Effector CD8-positive, alpha-beta T cell (primary cell): Measurements from ENCODE around the gene TPST2.
A peak's percentile ranks its signal among the peaks of the same experiment; 100 is the strongest.

ENCODE experiments used
- DNase-seq: peaks from one replicate; lab custom pipeline; 2025; lab: John Stamatoyannopoulos, UW

TPST2 gene

DNA sequence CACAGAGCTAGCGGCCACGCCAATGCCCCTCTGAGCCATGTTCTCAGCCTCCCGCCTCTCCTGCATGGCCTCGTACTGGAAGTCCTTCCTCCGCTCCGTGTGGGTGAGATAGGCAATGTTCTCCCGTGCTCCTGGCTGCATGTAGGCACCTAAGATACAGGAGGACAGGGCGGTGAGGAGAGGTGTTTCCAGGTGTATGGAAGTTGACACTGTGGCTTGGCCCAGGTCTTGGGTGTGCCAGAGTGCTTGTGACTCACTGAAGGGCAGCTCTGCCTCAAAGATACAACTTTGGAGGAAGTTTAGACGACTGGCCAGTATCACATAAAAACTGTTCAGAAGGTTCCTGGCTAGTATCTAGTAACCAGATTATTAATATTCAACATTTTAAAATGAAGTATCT lies 97.7 kb downstream of the TPST2 start:
- DNase-seq, result no peak

GRCh38 chr22:26489447-26490036 lies 100.4 kb downstream of the TPST2 start:
- no peak for DNase-seq

- no peak for DNase-seq
Observed at GRCh38 chr22:26487996-26488395, 101.9 kb downstream of the TPST2 start.

GRCh38 chr22:26486394-26486793 lies 103.5 kb downstream of the TPST2 start:
- no peak for DNase-seq

DNA sequence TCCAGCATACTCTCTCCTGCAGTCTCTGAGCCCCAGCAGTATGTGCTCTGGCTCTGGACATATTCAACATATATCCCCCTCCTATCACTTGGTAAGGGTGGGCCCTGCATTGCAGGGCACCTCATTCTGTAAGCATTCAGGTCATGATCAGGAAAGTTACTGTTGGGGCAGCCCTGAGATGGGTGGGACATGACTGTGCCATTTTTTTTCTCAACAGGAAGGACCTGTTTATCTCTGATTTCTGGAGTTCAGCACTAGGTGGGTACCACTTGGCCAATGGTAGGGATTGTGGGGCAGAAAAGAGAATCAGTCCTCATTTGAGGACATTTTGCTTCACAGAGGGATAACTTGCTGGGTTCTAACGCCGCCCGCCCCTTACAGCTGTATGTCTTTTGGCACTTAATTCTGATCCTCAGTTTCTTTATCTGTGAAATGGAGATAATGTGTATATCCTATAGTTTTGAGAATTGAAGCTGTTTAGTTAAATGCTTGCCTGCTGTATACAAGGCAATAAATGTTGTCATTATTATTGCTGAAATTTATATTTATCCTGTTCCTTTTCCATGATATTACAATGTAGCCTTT lies 104.0 kb downstream of the TPST2 start:
- DNase-seq, result no peak

DNA sequence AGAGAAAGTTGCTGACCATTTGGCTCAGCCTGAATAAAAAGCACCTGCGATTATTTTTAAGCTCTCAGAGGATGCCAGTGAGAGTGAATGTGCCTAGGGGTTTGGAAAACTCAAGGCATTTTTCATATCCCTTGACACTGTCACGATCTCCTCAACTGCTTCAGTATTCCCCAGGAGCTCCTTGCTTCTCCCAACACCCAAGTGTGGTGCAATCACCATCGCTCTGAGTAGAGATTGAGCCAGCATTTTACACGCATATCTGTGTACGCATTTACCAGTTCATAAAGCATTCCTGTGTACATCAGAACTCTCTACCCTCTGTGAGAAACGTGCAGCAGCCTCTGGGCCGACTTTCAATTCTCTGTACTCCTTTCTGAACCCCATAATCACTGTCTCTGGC lies 104.9 kb downstream of the TPST2 start:
- no peak for DNase-seq

DNA sequence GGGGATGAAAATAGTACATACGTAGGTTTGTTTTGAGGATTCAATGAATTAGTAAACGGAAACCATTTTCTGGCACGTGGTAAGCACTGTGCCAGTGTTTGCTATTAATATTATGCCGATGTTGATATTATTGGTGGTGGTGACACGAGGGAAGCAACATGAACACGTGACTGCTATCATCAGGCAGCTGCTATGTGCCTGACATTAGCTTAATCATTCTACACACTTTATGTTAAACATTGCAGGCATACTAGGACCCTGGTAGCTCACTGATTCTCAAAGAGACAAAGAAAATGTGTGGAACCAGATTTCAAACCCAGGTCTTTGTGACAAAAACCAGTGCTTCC lies 105.6 kb downstream of the TPST2 start:
- no peak for DNase-seq

DNA sequence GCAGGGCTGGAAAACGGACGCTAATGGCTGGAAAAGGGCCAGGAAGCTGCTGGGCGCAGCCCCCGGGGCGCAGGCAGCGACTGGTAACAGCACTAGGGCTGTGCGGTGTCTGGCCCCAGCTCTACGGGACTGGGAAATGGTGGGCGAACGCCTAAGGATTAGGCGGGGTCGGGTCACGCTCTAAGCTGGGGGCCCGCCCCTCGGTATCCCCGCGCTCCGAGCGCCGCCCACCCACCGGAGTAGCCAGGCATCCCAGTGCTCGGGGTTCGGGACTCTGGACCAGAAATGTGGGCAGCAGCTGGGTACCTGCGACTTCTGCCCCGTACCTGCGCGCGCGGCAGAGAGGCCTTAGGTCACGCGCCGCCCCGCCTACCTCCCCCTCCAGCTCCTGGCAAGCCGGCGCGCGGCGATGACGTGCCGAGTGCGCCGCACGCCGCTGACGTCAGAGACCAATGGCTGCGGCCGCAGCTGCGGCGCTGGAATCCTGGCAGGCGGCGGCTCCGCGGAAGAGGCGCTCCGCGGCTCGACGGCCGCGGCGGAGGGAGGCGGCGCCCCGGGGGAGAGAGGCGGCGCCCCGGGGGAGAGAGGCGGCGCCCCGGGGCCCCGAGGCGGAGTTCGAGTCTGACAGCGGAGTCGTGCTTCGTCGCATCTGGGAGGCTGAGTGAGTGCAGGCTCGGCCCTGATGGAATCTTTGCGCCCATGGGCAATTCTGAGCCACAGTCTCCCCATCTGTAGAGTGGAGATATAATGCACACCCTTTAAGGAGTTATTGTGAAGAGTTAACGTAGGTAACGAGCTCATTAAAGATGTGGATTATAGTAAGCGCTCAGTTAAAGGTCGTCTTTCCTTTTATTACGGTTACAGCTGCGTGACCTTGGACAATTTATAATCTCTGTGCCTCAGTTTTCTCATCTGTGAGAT lies 106.2 kb downstream of the TPST2 start, which contains the start of the genes HPS4 and SRRD:
Gene HPS4, minus strand, starts transcription at position 345 of the 921 bp plus-strand sequence. CDS start 2,021 bp downstream, outside the sequence.
Gene SRRD, plus strand, starts transcription at position 439 of the 921 bp plus-strand sequence. Its CDS starts 14 bp downstream, at position 453.
- DNase-seq, result peak; percentile 85

- no peak for DNase-seq
Observed at GRCh38 chr22:26483043-26483438, 106.9 kb downstream of the TPST2 start.

DNA sequence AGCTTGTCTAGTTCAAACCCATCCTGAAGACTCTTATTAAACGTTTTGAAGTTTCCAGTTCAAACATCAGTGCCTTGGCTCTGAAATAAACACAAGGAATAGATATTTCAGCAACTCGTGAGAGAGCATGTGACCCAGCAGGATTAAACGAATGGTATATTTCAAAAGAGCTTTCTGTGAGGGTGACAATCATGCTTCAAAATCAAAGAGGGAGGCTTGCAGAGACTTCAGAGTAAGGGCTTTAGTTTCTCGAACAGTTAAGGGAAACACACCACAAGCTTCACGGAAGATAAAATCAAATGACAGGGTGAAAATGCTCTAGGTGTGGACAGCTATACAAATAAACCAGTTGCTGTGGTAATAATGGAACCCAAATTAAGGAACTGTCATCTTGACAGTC lies 107.8 kb downstream of the TPST2 start:
- no peak for DNase-seq

GRCh38 chr22:26481694-26482093 lies 108.2 kb downstream of the TPST2 start:
- DNase-seq, result no peak

DNA sequence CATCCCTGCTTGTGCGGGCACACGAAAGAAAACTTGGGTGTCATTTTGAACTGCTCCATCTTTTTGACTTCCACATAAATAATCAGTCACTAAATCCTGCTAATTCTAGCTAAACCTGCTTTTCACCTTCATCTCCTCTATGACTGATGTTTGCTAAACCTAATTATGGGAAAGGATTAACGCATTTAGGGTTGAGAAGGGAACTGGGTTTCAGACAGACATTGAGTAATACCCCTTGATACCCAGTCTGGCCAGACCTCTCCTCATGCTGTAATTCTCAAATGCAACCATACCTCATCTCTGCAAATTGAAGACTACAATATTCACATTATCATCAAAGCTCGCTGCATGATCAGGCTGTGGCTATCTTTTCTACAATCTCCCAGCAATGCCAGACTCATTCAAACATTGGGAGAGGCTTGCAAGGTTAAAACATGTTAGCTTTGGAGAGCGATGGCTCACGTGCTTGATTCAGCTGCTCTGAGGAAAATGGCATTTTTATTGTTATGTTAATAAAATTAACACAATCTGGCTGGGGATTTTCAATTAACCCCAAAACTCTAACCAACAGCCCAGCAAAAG lies 108.7 kb downstream of the TPST2 start:
- no peak for DNase-seq

GRCh38 chr22:26480611-26480932 lies 109.4 kb downstream of the TPST2 start:
- DNase-seq, result no peak

DNA sequence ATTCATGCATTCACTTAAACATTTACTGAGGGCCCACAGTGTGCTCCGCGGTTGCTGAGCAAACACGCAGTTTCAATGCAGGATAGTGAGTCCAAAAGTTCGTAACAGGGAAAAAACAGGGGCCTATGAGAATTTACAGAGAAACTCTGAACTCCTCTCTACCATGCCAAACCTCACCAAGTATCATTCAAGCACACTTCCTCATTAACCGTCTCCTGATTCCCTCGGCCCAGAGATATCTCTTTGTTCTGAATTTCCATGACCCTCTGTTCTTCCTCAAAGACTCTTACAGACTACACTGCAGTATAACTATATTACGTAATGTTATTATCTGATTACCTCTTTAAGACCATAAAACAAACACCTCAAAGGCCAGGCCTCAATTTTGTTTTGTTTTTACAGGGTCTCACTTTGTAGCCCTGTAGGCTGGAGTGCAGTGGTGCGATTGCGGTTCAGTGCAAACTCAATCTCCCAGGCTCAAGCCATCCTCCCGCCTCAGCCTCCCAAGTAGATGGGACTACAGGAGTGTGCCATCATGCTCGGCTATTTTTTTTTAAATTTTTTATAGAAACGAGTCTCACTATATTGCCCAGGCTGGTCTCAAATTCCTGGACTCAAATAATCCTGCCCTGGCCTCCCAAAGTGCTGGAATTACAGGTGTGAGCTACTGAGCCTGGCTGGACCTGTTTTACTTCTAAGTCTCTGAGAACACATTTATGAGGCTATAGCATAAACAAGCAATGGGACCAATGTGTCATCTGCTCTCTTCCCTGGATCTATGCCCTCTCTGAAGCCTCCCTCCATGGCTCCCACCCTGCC lies 109.9 kb downstream of the TPST2 start:
- DNase-seq, result no peak

- DNase-seq, result no peak
Observed at GRCh38 chr22:26479043-26479791, 110.7 kb downstream of the TPST2 start.

- DNase-seq, result no peak
Observed at GRCh38 chr22:26477341-26477731, 112.6 kb downstream of the TPST2 start.

GRCh38 chr22:26476705-26477340 lies 113.1 kb downstream of the TPST2 start:
- DNase-seq, result no peak

- no peak for DNase-seq
Observed at GRCh38 chr22:26474682-26475081, 115.2 kb downstream of the TPST2 start.
